GM12878 (cell line): ENCODE measurements around the gene DDX5. TPM values are rescaled to one million over a fixed set of nuclear protein-coding genes. Genes with fewer than 3 reads are reported as not detected.
A peak's percentile ranks its signal among the peaks of the same experiment; 100 is the strongest.

ENCODE experiments used
- HDAC2 ChIP-seq: fragments of 200-600 bp; sonication (generic); IDR thresholded peaks from 2 replicates; pipeline ENCODE4 v1.6.1; 2017
- IRF4 ChIP-seq: IDR thresholded peaks from 2 replicates; pipeline ENCODE4 v1.6.1; 2011; ENCODE audit warnings: low read depth, low read length
- MYB ChIP-seq: fragments of 150-350 bp; IDR thresholded peaks from 2 replicates; pipeline ENCODE4 v1.6.1; 2014; ENCODE audit warnings: mild to moderate bottlenecking, low read depth, low read length, borderline replicate concordance
- POLR2AphosphoS5 ChIP-seq: IDR thresholded peaks from 2 replicates; pipeline ENCODE4 v1.6.1; 2011; ENCODE audit warnings: mild to moderate bottlenecking, low read length, inconsistent platforms
- STAT1 ChIP-seq: fragments of 450-650 bp; conservative IDR thresholded peaks from 2 replicates; pipeline ENCODE4 v1.6.1; 2014; ENCODE audit warnings: antibody characterized with exemption, mild to moderate bottlenecking
- ZNF384 ChIP-seq: IDR thresholded peaks from 2 replicates; pipeline ENCODE4 v1.6.1; 2012; ENCODE audit warnings: low read depth, mild to moderate bottlenecking, low read length, improper control_type of control experiment, borderline replicate concordance
- ZNF622 ChIP-seq: fragments of 450-650 bp; IDR thresholded peaks from 2 replicates; pipeline ENCODE4 v1.6.1; 2017; ENCODE audit warnings: mild to moderate bottlenecking, inconsistent platforms
- polyA plus RNA-seq, 11 experiments: library from polyadenylated mRNA; depleted of rRNA in 4 of 11; unstranded in 6 of 11; stranded (reverse) in 5 of 11; fragments of >200 nt; fragmentation: Nextera tagmentation in 4 of 11; fragmentation: Illumina TruSeq in 1 of 11; extraction: Ambion mirVana in 4 of 11; extraction: Trizol in 1 of 11; gene quantifications; 1 replicate in 1 of 11; 2 replicates in 10 of 11; pipeline versions ENCODE4 v1.2.1 to v1.2.3, GENCODE V29; 2011 to 2016; ENCODE audit warnings: inconsistent platforms in 2 of 11, missing spikeins in 2 of 11, low read depth in 1 of 11
- total RNA-seq, 4 experiments: library from RNA; depleted of rRNA in 3 of 4; stranded (reverse); fragments of >200 nt in 3 of 4; fragmentation: Illumina TruSeq in 1 of 4; extraction: Trizol in 1 of 4; gene quantifications; 2 replicates each; pipeline versions ENCODE4 v1.2.1 to v1.2.3, GENCODE V29; 2013 to 2021
- TF ChIP-seq, protein P1 (sequence below): IDR thresholded peaks from 2 replicates; pipeline ENCODE4 v1.6.1; 2012; ENCODE audit warnings: improper control_type of control experiment, low read depth, low read length; ENCODE audit not compliant: insufficient replicate concordance
- TF ChIP-seq, protein P2 (sequence below): IDR thresholded peaks from 2 replicates; pipeline ENCODE4 v1.6.1; 2011; ENCODE audit warnings: mild to moderate bottlenecking, low read depth, low read length, moderate library complexity; ENCODE audit not compliant: insufficient replicate concordance
- TF ChIP-seq, protein P3 (sequence below): IDR thresholded peaks from 2 replicates; pipeline ENCODE4 v1.6.1; 2011; ENCODE audit warnings: borderline replicate concordance, low read depth, mild to moderate bottlenecking, moderate library complexity, mixed read lengths, low read length; ENCODE audit not compliant: insufficient read depth; ENCODE audit errors: extremely low read length
- TF ChIP-seq, protein P4 (sequence below): fragments of 450-650 bp; IDR thresholded peaks from 2 replicates; pipeline ENCODE4 v1.6.1; 2018; ENCODE audit warnings: borderline replicate concordance, mild to moderate bottlenecking; ENCODE audit not compliant: partially characterized antibody
- TF ChIP-seq, protein P5 (sequence below): IDR thresholded peaks from 2 replicates; pipeline ENCODE4 v1.6.1; 2012; ENCODE audit warnings: low read depth, low read length, improper control_type of control experiment
- TF ChIP-seq, protein P6 (sequence below): fragments of 450-650 bp; IDR thresholded peaks from 2 replicates; pipeline ENCODE4 v1.6.1; 2017; ENCODE audit warnings: mild to moderate bottlenecking, moderate library complexity

The DDX5 gene
- total and polyA plus RNA-seq, 10 of the 15 experiments (the other 5 are each of a cell fraction or from before 2014, with no cell fraction given), result 257 to 1,423 (median 719) TPM

DNA sequence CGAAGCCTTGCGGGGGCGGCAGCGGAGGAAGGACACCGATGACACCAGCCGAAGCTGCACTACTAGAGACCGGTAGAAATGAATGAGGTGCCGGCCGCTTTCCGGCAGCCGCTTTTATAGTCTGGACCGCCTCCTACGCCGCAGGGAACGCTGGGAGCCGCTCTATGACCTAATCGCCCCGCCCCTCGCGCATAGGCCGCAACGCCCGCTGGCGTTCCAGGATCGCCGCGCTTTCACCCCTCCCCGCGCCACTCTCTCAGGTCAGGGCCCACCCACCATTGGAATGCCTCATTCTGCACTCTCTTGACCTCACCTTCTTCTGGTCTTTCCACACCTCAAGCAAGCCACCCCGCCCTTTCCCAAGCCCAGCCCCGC, at the start of gene DDX5 (continued):
- TF ChIP-seq, protein P1, sequence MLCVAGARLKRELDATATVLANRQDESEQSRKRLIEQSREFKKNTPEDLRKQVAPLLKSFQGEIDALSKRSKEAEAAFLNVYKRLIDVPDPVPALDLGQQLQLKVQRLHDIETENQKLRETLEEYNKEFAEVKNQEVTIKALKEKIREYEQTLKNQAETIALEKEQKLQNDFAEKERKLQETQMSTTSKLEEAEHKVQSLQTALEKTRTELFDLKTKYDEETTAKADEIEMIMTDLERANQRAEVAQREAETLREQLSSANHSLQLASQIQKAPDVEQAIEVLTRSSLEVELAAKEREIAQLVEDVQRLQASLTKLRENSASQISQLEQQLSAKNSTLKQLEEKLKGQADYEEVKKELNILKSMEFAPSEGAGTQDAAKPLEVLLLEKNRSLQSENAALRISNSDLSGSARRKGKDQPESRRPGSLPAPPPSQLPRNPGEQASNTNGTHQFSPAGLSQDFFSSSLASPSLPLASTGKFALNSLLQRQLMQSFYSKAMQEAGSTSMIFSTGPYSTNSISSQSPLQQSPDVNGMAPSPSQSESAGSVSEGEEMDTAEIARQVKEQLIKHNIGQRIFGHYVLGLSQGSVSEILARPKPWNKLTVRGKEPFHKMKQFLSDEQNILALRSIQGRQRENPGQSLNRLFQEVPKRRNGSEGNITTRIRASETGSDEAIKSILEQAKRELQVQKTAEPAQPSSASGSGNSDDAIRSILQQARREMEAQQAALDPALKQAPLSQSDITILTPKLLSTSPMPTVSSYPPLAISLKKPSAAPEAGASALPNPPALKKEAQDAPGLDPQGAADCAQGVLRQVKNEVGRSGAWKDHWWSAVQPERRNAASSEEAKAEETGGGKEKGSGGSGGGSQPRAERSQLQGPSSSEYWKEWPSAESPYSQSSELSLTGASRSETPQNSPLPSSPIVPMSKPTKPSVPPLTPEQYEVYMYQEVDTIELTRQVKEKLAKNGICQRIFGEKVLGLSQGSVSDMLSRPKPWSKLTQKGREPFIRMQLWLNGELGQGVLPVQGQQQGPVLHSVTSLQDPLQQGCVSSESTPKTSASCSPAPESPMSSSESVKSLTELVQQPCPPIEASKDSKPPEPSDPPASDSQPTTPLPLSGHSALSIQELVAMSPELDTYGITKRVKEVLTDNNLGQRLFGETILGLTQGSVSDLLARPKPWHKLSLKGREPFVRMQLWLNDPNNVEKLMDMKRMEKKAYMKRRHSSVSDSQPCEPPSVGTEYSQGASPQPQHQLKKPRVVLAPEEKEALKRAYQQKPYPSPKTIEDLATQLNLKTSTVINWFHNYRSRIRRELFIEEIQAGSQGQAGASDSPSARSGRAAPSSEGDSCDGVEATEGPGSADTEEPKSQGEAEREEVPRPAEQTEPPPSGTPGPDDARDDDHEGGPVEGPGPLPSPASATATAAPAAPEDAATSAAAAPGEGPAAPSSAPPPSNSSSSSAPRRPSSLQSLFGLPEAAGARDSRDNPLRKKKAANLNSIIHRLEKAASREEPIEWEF, result no peak
- TF ChIP-seq, protein P2, sequence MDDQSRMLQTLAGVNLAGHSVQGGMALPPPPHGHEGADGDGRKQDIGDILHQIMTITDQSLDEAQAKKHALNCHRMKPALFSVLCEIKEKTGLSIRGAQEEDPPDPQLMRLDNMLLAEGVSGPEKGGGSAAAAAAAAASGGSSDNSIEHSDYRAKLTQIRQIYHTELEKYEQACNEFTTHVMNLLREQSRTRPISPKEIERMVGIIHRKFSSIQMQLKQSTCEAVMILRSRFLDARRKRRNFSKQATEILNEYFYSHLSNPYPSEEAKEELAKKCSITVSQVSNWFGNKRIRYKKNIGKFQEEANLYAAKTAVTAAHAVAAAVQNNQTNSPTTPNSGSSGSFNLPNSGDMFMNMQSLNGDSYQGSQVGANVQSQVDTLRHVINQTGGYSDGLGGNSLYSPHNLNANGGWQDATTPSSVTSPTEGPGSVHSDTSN, result peak; percentile 24
- TF ChIP-seq, protein P3, sequence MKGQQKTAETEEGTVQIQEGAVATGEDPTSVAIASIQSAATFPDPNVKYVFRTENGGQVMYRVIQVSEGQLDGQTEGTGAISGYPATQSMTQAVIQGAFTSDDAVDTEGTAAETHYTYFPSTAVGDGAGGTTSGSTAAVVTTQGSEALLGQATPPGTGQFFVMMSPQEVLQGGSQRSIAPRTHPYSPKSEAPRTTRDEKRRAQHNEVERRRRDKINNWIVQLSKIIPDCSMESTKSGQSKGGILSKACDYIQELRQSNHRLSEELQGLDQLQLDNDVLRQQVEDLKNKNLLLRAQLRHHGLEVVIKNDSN, result no peak
- TF ChIP-seq, protein P4, sequence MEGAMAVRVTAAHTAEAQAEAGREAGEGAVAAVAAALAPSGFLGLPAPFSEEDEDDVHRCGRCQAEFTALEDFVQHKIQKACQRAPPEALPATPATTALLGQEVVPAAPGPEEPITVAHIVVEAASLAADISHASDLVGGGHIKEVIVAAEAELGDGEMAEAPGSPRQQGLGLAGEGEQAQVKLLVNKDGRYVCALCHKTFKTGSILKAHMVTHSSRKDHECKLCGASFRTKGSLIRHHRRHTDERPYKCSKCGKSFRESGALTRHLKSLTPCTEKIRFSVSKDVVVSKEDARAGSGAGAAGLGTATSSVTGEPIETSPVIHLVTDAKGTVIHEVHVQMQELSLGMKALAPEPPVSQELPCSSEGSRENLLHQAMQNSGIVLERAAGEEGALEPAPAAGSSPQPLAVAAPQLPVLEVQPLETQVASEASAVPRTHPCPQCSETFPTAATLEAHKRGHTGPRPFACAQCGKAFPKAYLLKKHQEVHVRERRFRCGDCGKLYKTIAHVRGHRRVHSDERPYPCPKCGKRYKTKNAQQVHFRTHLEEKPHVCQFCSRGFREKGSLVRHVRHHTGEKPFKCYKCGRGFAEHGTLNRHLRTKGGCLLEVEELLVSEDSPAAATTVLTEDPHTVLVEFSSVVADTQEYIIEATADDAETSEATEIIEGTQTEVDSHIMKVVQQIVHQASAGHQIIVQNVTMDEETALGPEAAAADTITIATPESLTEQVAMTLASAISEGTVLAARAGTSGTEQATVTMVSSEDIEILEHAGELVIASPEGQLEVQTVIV, result no peak
- TF ChIP-seq ZNF384, result no peak
- TF ChIP-seq IRF4, result no peak
- no peak for TF ChIP-seq MYB
- no peak for TF ChIP-seq HDAC2
- no peak for TF ChIP-seq ZNF622
- TF ChIP-seq, protein P5, sequence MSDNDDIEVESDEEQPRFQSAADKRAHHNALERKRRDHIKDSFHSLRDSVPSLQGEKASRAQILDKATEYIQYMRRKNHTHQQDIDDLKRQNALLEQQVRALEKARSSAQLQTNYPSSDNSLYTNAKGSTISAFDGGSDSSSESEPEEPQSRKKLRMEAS, result no peak
- 0 out of 2 replicates have a peak, but pooled peaks have one; percentile 40 for TF ChIP-seq STAT1
- TF ChIP-seq POLR2AphosphoS5, result peak; percentile 99
- TF ChIP-seq, protein P6, sequence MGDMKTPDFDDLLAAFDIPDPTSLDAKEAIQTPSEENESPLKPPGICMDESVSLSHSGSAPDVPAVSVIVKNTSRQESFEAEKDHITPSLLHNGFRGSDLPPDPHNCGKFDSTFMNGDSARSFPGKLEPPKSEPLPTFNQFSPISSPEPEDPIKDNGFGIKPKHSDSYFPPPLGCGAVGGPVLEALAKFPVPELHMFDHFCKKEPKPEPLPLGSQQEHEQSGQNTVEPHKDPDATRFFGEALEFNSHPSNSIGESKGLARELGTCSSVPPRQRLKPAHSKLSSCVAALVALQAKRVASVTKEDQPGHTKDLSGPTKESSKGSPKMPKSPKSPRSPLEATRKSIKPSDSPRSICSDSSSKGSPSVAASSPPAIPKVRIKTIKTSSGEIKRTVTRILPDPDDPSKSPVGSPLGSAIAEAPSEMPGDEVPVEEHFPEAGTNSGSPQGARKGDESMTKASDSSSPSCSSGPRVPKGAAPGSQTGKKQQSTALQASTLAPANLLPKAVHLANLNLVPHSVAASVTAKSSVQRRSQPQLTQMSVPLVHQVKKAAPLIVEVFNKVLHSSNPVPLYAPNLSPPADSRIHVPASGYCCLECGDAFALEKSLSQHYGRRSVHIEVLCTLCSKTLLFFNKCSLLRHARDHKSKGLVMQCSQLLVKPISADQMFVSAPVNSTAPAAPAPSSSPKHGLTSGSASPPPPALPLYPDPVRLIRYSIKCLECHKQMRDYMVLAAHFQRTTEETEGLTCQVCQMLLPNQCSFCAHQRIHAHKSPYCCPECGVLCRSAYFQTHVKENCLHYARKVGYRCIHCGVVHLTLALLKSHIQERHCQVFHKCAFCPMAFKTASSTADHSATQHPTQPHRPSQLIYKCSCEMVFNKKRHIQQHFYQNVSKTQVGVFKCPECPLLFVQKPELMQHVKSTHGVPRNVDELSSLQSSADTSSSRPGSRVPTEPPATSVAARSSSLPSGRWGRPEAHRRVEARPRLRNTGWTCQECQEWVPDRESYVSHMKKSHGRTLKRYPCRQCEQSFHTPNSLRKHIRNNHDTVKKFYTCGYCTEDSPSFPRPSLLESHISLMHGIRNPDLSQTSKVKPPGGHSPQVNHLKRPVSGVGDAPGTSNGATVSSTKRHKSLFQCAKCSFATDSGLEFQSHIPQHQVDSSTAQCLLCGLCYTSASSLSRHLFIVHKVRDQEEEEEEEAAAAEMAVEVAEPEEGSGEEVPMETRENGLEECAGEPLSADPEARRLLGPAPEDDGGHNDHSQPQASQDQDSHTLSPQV, result no peak
